NCI-H345 treated with DMSO at 0.1 percent for 48 hours (cell line): ENCODE results near the gene TMEM129.

Experiments used
- DNase-seq: peaks from one replicate; lab custom pipeline; 2025; ENCODE audit not compliant: unreplicated experiment; lab: John Stamatoyannopoulos, UW

Gene TMEM129

DNA sequence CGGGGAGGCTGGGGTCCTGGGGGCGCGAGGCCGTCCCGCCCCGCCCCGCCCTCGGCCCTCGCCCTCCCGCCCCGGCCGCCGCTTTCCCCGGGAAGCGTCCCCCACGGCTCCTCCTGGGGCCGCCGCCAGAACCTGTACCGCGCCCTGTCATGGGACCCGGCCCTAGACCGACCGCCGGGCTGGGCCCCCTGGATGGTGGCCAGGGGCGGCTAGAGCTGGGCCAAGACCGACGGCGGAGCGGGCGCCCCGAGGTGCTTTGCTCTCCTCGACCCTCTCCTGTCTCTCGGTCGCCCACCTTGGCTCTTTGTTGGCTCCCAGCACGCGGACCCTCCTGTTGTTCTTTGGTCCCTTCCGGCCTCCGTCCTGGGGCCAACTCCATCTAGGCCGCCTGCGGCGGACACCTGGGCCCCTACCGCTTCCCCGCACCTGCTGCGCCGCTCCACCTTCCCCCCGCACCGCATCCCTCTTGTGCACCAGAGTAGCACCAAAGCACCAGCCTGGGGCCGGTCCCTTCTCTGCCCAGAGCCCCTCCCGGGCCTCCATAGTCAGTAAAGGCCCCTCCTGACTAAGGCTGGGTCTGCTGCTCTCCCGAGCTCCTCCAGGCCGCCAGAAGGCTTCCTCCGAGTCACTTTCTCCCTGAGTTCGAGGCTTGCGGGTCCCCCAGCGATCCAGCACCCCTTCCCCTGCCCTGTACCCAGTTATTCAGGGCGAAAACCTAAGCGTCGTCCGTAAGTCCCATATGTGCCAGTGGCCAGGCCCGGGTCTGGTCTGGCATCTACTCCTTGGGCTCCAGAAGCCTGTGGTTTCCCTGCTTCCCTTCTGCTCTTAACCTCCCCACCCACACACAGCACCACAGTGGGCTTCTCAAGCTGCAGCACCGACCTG is 785 bp upstream of the TMEM129 start:
- DNase-seq: no peak

- no peak for DNase-seq
These were observed 750 bp downstream of the TMEM129 start for GRCh38 chr4:1720163-1720983.

DNA sequence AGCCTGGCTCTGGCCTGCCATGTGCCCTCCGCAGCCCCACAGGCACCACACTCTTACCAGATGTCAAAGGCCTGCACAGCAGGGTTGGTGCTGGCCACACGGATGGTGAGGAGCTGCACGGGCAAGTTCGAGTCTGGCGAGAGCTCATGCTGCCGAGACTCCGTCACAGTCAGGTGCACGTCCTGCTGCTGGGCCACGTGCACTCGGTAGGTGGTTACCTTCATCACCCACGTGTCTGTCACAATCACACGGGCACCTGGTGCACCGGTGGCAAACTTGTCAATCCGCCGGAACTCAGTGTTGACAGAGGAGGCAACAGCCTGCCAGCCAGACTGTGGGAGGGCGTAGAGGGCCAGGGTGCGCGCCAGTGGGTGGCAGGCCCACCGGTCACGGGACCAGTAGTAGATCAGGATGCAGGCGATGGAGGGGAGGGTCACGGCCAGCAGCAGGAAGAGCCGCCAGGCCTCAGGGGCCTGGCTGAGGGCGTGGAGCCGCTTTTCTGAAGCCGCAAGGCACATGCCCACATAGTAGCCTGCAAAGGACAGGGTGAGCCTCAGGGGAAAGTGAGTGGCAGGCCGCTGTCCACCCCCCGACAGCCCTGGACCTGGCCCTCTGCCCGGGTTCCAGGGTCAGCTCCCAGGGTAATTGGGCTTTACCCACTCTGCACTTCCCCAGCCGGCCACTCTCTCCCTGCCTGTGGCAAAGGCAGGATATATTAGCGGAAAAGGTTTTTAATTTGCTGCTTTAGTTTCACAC is 2.9 kb downstream of the TMEM129 start:
- DNase-seq: no peak

DNA sequence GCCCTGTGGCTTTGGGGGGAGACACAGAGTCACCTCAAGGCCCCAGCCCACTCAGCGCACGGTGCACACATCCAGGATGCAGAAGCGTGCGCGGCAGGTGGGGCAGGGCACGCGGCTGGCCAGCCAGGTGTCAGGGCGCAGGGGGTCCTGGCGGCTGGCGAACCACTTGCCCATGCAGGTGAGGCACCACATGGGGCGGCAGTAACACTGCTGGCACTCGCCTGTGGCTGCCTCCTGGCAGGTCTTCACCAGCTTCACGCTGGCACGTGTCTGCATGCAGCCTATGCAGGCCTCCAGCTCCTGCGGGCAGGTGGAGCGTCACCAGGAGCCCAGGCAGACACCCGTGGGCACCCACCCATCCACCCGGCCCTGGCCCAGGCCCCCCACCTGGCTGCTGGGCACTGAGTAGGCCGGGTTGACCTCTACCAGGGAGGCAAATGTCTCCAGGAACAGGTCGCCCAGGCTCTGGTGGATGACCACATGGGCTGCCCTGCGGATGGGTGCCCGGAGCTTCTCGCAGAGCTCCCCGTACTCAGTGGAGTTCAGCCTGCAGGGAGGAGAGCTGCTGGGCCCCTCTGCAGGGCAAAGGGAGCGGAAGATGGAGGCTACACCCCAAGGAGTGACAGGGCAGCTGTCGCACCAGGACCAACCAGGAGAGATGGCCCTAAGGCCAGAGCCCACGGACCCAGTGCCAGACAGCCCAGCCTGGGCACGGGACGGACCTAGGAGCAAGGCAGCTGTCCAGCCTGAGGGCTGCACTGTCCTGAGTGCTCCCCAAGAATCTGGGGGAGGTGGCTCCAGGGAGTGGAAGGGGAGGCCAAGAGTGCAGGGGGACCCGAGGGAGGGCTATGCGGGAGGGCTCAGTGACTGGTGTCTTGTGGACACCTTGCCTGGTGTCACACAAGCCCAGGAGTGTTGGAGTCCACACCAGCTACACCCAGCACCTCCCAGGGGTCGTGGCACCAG is 3.7 kb downstream of the TMEM129 start:
- peak; percentile 57 for DNase-seq

DNA sequence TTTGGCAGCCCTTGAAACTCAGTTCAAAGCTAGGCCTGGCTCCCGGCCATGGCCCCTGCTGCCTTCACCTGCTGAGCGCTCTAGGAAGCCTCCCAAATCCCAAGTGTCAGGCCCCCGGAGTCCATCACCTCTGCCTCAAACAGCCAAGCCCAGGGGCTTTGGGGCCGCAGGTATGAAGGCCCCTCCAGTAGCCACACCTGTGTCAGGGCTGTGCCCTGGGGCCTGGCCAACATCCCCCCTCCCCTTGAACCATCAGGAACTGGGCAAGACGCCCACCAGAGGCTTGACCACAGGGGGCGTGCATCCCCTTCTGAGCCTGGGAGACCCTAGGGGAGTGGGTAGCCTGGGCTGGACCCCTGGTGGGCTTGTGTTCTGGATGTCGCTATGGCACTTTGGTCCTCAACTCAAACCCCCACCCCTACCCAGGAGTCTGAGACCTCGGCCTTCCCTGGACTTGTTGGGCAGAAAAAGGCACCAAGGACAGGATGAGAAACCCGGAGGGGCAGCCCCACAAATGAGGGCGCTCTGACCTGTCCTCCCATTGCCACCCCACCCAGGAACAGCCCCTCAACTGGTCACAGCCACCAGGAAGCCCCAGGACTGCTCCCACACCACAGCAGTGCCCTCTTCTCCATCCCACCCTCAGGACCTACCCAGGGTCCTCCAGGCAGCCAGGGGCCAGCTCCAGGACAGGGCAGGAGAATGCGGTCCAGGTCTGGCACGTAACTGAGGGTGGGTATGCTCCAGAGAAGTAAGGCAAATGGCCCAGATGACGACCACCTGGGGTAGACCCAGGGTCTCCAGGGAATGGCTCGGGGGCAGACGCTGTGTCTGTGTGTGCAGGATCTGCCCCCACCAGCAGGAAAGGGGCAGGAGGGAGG is 4.8 kb downstream of the TMEM129 start:
- DNase-seq: no peak

GRCh38 chr4:1715002-1715758 is 5.9 kb downstream of the TMEM129 start:
- DNase-seq: no peak

- no peak for DNase-seq
These were observed 6.7 kb downstream of the TMEM129 start for GRCh38 chr4:1714303-1715001.

- DNase-seq: no peak
These were observed 7.9 kb downstream of the TMEM129 start for GRCh38 chr4:1713003-1713851.

- peak; percentile 90 for DNase-seq
These were observed 8.7 kb downstream of the TMEM129 start, which contains the start of gene SLBP for GRCh38 chr4:1712216-1713002. Gene SLBP, minus strand, starts transcription at chr4:1712319. Its CDS starts 131 bp downstream, at chr4:1712188.

- DNase-seq: no peak
These were observed 9.4 kb downstream of the TMEM129 start for GRCh38 chr4:1711571-1712215.

DNA sequence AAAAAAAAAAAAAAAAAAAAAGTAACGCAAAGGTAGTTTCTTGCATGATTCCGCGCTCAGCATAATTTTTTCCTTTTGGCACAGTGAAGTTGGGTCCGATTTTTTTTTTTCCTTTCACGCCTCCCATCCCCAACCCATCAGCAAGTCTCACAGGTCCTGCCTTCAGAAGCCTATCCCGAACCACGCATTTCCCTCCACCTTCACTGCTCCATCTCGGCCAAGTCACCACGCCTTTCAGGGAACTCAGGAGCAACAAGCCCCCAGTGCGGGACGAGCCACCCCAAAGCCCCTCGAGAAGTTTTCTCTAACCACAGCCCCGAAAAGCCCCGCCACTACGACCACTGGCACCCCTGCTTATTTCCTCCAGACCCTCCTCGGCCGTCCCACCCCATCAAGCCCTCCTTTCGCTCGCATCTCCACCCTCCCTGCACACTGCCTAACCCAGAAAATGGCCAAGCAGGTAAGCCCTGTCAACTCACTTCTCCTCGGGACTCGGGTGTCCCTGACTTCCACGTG is 10.0 kb downstream of the TMEM129 start:
- no peak for DNase-seq

DNA sequence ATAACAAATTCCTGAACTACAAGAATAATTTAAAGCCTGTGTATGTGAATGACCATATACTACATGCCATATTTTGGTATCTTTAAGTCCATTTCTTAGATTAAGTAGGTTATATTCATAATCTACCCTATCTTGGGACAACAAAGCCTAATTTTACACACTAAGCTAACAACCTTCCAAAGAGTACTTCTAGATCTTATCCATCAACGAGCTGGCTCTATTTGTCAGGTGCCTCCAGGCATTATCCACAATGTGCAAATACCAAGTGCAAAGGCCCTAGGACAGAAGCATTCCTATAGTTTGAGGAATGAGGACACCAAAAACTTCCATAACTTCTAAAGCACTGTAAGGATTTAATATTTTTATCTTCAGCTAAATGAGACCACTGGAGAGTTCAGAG is 12.5 kb downstream of the TMEM129 start:
- DNase-seq: no peak

DNA sequence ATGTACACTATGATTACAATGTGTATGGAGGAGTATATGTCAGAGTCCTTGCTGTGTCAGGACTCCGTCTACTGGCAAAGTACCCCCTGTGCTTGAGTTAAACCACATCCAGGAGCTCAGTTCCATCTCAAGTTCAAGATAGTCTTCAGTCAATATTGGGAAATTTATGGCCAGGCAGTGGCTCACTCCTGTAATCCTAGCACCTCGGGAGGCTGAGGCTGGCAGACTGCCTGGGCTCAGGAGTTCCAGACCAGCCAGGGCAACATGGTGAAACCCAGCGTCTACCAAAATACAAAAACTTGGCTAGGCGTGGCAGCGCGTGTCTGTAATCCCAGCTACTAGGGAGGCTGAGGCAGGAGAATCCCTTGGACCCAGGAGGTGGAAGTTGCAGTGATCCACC is 14.8 kb downstream of the TMEM129 start:
- DNase-seq: no peak

GRCh38 chr4:1705732-1706131 is 15.4 kb downstream of the TMEM129 start:
- DNase-seq: no peak

GRCh38 chr4:1703867-1704266 is 17.3 kb downstream of the TMEM129 start:
- no peak for DNase-seq
